GM21515 (cell line): ENCODE measurements around the gene C15orf39.
"Not testable (repeated sequence)": the region's sequence is repeated elsewhere in the genome, so short reads cannot be mapped to it uniquely, and the experiment has no call there.

Experiments
- ATAC-seq: cut with Tn5 transposase; IDR thresholded peaks from one replicate; pipeline ENCODE4 v1.9.1; 2021; ENCODE audit not compliant: unreplicated experiment

Gene C15orf39

DNA sequence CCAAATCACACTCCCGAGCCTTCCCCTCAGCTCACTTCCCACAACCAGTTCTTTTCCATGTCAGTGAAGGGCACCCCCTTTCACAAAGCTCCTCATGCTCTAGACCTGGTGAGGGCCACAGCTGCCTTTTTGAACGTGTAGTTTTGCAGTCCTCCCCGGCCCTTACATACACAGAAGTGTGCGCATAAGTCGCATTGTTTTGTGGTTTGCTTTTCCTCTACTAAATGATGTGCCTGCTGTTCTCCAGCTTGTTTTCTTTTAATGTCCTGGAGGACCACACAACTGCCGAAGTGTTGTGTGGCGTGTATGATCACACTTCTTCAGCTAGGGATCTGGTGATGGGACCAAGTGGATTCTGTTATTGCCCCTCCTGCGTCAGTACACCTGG, 7.6 kb downstream of the C15orf39 start:
- ATAC-seq, result no peak

DNA sequence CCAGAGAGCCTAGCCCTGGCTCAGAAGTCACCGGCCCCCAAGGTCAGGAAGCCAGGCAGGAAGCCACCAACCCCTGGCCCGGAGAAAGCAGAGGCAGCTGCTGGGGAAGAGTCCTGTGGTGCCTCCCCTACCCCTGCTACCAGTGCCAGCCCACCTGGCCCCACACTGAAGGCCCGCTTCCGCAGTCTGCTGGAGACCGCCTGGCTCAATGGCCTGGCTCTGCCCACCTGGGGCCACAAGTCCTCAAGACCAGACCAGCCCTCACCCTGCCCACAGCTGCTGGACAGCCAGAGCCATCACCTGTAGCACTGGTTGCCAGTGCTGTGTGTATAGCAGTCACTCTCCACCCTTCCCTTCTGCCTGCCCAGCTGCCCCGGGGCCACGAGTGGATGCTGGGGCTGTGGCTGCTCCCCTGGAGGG, 9.1 kb downstream of the C15orf39 start:
- no peak for ATAC-seq

DNA sequence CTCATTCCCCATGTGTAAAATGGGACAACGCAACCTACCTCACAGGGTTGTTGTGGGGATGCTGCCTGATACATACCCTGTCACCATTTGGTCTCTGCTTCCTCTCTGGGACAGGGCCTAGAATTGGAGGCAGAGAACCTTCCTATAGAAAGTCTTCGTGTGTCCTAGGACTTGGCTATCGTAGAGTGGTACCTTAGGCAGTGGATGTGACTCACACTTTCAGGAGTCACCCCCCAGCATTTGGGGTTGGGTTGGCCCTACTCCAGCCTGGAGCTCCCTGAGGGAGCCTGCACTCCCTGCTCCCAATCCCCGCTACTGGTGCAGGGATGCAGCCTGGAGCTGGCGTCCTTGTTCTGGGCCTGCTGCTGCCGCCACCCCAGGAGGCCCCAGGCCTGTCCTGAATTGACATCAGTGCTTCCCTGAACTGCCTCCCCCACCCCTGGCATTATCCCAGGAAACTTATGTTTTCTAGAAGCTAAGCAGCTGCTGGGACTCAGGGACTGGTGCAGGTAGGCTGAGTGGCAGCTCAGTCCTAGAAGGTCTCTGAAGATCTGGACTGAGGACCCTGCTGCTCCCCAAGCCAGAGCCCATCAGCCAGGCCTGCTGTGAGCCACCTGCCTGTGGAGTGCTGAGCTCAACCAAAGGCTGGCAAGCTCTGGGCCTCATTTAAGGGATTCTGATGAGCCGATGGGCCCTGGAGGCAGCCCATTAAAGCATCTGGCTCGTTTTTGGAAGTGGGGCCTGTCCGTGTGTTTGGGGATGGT, 9.9 kb downstream of the C15orf39 start:
- ATAC-seq, result no peak

DNA sequence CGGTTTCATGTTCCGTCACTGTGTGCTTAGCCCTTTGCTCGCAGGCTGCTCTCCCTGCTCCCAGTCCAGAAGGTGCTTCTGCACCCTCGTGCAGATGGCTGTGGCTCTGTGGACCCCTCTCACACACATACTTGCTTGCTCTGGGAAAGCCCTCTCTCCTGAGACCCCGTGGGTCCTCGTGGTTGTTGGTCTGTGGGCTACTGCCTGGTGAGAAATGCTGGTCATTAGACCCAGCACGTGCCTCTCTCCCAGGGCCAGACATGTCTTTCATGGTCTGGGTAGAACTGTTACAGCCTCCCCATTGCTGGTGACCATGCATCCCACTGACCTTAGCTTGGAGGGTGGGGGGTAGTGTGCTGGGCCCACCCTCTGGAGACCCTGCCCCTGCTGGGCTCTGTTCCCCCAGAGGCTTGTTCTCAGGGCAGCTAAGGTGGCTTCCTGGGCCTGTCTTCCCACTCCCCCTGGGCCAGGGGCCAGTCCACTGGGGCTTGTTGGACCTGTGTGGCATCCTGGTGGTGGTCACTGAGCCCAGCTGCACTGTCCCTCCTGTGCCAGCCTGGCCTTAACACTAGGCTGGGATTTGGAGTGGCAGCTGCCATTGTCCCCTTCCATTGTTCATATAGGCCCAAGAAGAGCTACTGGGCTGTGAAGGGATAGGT, 10.6 kb downstream of the C15orf39 start:
- no peak for ATAC-seq

DNA sequence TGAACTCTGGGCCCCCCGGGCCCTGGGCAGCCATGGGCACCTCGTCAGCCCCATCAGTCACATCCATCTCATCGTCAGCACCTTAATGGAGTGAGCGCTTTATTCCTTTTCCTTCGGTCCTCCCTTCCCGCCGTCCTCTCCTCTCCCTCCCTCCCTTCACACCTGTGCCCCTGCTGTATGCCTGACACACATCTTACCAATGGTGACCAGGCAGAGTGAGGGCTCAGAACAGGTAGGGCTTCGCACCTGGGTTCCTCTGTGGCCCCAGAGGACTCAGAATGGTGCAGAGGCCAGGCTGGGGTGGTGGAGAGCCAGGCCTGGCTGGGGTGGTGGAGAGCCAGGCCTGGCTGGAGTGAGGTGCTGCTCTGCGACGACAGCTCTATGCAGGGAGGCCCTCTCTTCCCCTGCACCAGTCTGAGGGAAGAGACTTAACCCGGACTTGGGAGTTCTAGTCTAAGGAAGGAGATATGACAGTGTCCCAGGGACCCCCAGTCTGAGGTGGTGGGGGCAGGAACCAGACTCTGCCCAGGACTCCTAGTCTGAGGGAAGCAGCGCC, 11.6 kb downstream of the C15orf39 start:
- ATAC-seq, result no peak

DNA sequence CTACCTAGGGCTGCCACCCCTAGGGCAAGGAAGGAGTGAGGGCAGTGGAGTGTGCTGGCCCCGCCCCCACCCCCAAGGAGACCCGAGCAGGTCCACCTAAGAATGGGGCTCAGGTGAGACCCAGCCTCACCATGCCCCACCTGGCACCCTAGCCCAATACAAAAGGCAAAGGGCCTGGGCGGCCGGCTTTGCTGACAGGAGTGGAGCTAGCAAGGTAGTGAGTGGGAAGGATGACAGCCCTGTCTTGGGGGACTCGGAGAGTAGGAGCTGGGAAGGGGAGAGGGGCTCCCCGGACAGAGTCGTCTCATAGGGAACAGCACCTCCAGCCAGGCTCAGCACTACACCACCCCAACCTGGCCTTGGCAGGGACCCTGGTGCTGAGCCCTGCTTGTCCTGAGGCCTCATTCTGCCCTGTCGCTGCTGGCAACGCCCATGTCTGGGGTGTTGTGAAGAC, 12.1 kb downstream of the C15orf39 start:
- no peak for ATAC-seq

DNA sequence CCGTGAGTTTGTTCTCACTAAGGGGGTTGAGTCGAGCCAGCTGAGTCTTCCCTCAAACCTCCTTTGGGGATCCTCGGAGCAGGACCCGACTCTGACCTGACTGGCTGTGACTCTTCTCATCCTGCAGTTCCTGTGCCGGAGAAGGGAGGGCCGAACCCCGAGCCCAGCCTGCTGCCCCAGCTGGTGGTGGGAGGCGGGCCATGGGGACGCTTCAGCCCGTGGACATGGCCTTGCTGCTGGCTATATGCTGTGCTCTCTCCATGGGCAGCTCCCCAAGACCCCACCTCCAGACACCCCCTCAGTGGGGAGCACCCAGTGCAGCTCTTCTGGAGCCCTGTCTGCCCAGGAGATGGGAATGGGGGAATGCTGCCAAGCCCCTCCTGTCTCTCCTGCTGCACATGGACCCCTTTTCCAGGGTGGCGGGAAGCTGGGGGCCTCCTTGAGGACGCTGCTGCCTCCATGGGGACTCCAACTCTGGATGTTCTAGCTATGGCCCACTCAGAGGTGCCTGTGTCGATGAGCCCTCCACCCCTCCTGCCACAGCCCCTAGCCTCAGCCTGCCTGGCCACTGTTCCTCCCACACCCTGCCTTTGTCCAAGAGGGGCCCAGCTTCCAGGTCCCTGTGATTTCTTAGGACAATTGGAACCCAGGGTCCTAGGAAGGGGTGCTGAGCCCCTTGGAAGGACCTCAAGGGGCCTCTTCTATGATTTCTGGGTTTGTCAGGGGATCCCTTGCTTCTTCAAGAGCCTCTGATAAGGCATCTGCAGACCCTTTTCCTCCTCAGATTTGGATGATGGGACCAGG, 12.8 kb downstream of the C15orf39 start:
- ATAC-seq, result no peak

DNA sequence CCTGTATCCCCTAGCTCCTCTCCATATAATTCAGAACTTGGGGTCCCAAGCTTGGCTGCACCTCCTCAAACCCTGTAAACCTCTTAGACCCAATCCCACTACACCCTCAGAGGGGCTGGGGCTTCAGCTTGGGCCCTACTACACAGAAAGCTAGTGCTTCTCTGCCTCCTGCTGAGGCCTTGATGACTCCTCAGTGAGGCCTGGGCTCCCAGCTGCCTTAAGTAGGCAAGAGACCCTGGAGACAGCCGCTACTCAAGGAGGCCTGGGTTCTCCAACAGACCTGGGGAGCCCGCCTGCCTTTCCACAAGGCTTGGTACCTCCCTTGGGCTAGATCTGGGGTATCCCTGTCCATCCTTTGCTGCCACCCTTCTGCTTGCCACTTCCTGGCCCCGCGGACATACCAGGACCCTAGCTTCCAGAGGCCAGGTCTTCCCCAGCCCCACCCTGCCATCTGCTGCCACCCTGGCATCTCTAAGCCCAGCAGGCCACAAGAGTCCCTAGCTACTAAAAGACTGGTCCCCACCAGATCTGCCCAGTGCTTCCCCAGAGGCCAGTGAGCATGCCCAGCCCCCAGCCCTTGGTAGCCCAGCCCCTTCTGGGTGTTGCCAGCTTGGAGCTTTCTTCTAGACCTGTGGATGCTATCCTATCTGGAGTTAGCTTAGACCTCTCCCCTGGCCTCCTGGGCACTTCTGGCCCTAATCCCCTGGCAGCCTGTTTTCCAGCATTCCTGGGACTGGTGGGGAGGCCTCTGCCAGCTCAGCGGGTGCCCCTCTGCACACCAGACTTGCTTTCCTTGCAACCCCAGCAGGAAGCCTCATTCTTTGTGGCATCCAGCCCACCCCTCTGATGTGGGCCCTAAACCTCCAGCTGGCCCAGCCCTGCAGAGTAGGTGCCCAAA, 13.7 kb downstream of the C15orf39 start:
- no peak for ATAC-seq

DNA sequence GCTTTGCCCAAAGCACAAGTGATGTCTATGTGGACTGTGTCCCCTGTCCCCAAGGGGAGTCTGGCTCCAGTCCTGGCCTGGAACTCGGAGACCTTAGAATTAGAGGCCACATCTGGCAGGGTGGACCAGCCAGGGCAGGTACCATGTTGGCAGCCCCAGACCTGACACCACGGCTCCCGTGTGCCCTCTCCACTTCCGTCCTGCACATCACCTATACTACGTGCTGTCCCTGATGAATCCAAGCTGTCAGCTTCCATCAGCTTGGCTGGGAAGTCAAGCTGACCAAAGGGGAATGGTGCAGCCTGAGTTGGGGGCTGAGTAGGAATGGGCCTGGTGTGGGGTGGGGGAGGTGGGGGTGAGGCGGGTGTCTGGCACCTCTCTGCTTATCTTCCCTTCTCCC, 15.3 kb downstream of the C15orf39 start:
- ATAC-seq, result no peak

DNA sequence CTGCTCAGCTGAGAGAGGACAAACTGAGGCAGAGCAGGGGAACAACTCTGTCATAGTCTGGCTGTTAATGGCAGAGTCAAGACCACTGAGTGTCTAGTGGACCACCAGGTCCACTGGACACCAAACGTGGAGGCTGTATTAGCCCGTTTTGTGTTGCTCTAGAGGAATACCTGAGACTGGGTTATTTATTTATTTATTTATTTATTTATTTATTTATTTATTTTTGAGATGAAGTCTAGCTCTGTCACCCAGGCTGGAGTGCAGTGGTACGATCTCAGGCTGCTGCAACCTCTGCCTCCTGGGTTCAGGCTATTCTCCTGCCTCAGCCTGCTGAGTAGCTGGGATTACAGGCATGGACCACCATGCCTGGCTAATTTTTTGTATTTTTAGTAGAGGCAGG, 15.9 kb downstream of the C15orf39 start:
- ATAC-seq, result not testable (repeated sequence)

DNA sequence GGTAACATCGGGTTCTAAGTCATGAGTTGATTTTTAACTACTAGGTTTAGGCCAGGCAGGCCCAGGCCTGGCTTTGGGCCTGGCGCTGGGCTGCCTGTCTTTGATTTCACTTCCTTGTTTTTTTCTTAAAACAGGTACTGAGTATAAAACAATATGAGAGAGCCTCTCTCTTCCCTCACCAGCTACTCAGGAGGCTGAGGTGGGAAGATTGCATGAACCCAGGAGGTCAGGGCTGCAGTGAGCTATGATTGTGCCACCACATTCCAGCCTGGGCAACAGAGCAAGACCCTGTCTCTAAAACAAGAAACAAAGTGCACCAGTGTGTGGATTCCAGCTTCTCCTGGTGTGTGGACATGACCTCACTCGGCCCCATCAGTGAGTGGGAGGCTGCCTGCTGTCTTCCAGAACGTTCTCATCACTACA, 17.8 kb downstream of the C15orf39 start:
- ATAC-seq, result not testable (repeated sequence)

DNA sequence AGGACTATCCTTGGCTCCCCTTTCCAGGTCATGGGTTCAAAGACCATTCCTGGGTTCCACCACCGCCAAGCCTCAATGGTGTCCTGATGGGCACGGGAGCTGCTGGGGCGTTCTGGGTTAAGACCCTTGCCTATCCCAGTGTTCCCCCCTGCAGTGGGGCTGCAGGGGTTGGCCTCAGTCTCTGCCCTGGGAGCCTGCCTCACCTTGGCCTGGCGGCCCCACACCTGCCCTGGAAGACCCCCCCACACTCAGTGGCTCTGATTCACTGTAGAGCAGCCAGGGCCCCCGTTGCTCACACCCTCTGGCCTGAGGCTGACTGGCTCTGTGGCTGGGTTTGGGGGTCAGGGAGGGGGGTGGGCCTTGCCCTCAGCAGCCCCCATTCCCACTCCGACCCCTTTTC, 22.0 kb downstream of the C15orf39 start:
- no peak for ATAC-seq

DNA sequence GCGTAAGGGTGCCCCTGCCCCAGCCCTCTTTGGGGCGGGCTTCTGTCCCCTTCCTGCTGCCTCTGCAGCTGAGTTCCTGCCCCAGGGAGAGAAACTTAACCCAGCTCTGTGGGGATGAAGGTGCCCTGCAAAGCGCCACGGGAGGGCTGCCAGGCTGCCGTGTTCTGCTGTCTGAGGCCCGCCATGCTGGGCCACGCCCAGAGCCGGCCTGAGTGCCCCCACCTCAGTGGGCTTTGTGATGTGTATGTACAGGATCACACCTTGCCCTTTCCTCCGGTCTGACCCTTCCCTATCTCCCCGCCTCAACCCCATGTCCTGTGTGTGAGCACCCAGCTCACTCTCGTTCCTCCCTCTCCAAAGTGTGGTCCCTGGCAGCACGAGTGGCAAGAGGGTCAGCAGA, 22.6 kb downstream of the C15orf39 start:
- no peak for ATAC-seq

DNA sequence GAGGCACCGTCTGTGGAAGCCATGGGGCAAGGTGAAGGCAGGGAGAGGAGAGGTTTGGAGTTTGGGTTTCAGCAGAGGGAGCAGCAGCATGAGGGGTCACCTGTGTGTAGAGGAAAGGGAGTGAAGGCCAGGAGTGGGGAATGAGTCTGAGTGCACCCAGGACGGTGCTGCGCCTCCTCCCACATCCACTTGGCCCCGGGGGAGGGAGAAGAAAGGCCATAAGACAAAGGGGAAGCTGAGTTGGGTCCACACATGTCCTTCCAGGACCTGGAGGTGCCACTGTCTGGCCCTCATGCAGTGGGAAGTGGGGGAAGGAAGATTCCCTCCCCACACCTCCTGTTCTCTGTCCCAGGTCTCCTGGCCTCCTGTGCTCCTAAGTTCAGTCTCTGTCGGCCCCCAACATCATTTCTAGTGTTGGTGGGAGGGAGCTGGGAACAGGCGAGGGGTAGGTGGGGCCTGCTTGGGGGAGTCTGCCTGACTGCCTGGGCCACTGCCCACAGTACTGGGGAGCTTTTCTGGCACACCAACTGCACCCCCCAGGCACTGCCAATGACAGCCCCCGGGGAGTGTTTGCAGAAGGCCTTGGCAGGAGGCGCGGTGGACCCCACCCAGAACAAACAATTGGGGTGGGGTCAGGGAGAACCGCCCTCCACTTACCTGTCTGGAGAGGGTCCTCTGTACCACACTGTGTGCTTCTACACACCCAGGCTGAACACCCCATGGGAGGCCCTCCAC, 23.6 kb downstream of the C15orf39 start:
- ATAC-seq, result not testable (repeated sequence)

DNA sequence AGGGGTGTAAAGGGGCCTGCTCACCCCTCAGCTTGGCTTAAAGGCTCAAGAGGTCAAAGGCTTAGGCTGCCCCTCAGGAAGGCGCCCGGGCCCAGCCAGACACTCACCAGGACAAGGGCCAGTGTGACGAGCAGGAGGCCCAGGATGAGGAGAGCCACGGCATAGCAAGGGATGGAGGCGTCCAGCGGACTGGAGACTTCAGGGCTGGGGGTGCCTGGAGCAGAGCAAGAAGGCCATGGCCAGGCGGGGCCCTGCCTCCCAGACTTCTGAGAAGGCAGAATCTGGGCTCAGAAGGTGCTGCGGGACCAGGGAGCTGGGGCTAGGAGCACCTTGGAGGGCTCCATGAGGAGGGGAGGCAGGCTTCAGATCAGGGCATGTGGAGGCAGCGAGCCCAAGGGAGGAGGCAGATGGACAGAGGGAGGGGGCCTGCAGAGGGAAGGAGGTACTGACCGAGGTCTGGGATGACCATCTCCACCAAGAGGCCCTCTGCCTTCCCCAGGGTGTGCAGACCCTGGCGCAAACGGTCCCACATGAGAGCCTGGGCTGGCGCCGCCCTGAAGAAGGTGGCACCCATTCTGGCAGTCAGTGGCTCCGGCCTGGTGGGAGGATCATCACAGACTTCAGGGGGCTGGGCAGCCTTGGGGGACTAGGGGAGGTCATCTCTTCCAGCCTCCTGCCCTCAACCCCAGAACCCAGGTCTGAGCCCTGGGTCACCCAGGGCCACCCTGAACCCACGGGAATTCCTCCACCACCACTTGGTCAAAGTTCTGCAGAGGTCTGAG, 24.5 kb downstream of the C15orf39 start:
- ATAC-seq, result no peak

DNA sequence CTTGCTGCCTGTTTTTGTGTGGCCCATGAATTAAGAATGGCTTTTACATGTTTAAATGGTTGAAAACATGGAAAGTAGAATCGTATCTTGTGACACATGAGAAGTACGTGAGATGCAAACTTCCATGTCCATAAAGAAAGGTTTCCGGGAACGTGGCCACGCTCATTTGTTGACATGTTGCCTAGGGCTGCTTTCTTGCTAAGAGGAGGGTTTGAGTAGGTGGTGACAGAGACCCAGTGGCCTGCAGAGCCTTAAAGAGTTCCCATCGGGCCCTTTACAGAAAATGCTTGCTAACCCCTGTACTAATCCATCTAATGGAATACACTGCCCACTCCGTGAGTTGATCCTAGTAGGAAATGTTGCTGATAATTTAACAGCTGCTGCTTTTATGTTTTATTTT, 25.4 kb downstream of the C15orf39 start:
- not testable (repeated sequence) for ATAC-seq

DNA sequence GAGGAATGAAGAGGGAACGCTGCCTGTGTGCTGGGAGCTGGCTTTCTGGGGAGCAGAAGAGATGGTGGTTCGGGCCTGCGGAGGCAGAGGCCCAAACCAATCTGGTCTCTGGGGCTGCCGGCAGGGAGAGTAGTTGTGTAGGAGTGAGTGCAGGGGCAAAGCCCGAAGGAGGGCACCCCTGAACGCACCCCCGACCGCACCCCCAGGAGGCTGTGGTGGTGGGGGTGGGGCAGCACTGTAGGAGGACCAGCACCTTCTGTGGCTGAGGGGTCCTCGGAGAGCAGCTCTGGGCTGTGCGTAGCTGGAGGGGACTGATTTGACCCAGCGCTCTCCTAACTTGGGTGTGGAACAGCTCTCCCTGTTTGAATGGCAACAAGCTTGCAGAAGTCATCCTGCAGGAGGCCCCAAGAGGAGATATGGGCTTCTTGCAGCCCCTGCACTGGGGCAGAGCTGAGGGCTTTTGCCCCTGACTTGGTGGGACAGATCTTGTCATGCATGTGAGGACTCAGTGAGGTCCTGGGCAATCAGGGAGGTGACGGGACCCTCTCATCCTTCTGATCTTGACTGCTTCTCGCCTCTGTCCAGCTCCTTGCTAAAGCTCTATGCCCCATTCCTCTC, 26.1 kb downstream of the C15orf39 start:
- no peak for ATAC-seq

DNA sequence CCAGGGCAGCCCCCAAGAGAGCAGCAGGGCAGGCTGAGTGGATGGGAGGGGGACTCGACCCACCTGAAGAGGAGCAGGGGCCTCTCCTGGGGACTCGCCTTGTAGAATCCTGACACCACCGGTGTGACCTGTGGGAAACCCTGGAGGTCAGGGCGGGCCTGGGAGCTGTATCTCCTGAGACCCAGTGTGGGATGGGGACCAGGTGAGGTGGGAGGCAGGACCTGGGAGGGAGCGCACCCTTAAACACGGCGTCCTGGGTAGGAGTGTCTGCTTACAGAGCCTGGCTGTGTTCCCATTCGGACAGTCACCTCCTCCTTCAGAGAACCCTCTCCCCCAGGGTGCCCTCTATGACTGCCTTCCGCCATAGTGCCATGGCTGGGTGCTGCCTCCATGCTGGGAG, 27.1 kb downstream of the C15orf39 start:
- ATAC-seq, result no peak
